Heart left ventricle (tissue), 13 donors: ENCODE results near the gene TRIM24.

Experiments used
- POLR2A ChIP-seq, 2 donors: fragments of 450-650 bp; IDR thresholded peaks; one replicate each; pipeline ENCODE4 v1.6.1; 2017; ENCODE audit warnings: antibody characterized with exemption in 2 of 2, mild to moderate bottlenecking in 2 of 2, moderate library complexity in 2 of 2
- TF ChIP-seq, protein P1 (sequence below), 12 donors: fragments of 200-600 bp; sonication (generic) in 4 of 12; IDR thresholded peaks; one replicate each; pipeline versions ENCODE4 v1.5.0 to v1.8.0; 2018 to 2022; ENCODE audit warnings: antibody characterized with exemption in 12 of 12, mild to moderate bottlenecking in 5 of 12
- donor health status: ischemic (EF 13 %, LVEDD 7.1; RV severe dilation, severe dysfunction).
- donor health status: DM: no; HTN: yes; CAD: no.
- donor health status: DM: no; HTN: no; CAD: no.
- donor health status: ischemic (EF 25% LVEDD 6.9; RV normal size, moderate dysfunction).
- donor health status: ischemic (EF 25% LVEDD 5.7; RV mildly dilated, moderate dysfunction).
- donor health status: ischemic (EF 35%, LVEDD 5.7; RV mildly dilated, moderate dysfunction).
- donor health status: nonischemic (EF 11% LVEDD 7.7; RV severe dilation, severe dysfunction).
- donor health status: DM: yes; HTN: yes; CAD: no.
- donor health status: PGD.
- donor health status: ischemic (EF 29% LVEDD 5.4; RV normal size, mild dysfunction).
- donor health status: nonischemic (EF 23%, LVEDD 6.1; RV moderate dilation, normal function).

DNA sequence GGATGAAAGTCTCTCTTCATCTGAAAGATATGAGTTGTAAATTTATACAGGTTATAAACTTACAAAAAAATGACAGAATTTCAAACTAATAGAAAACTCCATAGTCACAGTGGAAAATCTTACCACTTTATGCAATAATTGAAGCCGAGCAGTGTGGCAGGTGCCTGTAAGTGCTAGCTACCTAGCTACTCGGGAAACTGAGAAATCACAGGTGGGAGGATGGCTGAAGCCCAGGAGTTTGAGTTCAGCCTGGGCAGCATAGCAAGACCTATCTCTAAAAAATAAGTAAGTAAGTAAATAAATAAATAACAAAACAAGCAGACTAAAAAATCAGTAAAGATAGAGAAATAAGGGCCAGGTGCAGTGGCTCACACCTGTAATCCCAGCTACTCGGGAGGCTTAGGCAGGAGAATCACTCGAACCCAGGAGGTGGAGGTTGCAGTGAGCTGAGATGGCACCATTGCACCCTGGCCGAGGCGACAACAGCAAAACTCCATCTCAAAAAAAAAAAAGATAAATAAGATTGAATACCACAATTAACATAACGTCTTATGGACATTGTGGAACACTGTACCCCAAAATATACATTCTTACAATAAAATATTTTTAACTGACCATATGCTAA is 61.9 kb downstream of the TRIM24 start:
- TF ChIP-seq, protein P1, sequence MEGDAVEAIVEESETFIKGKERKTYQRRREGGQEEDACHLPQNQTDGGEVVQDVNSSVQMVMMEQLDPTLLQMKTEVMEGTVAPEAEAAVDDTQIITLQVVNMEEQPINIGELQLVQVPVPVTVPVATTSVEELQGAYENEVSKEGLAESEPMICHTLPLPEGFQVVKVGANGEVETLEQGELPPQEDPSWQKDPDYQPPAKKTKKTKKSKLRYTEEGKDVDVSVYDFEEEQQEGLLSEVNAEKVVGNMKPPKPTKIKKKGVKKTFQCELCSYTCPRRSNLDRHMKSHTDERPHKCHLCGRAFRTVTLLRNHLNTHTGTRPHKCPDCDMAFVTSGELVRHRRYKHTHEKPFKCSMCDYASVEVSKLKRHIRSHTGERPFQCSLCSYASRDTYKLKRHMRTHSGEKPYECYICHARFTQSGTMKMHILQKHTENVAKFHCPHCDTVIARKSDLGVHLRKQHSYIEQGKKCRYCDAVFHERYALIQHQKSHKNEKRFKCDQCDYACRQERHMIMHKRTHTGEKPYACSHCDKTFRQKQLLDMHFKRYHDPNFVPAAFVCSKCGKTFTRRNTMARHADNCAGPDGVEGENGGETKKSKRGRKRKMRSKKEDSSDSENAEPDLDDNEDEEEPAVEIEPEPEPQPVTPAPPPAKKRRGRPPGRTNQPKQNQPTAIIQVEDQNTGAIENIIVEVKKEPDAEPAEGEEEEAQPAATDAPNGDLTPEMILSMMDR (IDR thresholded peaks at IDR 0.05), result no peak
- TF ChIP-seq POLR2A (IDR thresholded peaks at IDR 0.05), result no peak
